OCI-LY1 (cell line): ENCODE measurements around the gene TRPV2.

ENCODE experiments used
- EZH2 ChIP-seq: fragments of 200-600 bp; sonication (generic), shearing (Covaris generic); IDR thresholded peaks from 2 replicates; pipeline ENCODE4 v1.8.0; 2017; ENCODE audit warnings: borderline replicate concordance, mixed run types, mild to moderate bottlenecking, antibody characterized with exemption, low read length, moderate library complexity, mixed read lengths
- TF ChIP-seq, protein P1 (sequence below): fragments of 200-600 bp; sonication (generic), shearing (Covaris generic); IDR thresholded peaks from 2 replicates; pipeline ENCODE4 v1.5.1; 2017; ENCODE audit warnings: mild to moderate bottlenecking, antibody characterized with exemption, low read length, moderate library complexity, mixed read lengths

- TF ChIP-seq, protein P1, sequence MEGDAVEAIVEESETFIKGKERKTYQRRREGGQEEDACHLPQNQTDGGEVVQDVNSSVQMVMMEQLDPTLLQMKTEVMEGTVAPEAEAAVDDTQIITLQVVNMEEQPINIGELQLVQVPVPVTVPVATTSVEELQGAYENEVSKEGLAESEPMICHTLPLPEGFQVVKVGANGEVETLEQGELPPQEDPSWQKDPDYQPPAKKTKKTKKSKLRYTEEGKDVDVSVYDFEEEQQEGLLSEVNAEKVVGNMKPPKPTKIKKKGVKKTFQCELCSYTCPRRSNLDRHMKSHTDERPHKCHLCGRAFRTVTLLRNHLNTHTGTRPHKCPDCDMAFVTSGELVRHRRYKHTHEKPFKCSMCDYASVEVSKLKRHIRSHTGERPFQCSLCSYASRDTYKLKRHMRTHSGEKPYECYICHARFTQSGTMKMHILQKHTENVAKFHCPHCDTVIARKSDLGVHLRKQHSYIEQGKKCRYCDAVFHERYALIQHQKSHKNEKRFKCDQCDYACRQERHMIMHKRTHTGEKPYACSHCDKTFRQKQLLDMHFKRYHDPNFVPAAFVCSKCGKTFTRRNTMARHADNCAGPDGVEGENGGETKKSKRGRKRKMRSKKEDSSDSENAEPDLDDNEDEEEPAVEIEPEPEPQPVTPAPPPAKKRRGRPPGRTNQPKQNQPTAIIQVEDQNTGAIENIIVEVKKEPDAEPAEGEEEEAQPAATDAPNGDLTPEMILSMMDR, result no peak
- no peak for TF ChIP-seq EZH2
Observed at GRCh38 chr17:16482253-16482652, 66.9 kb downstream of the TRPV2 start.
